ENCODE data around the gene SCAMP2. TPM values are rescaled to one million over a fixed set of nuclear protein-coding genes. Genes with fewer than 3 reads are reported as not detected.

Gene SCAMP2
- total RNA-seq, 8 experiments from 2014 or later, result 12.3 to 49.9 (median 24.0) TPM

GRCh38 chr15:74801311-74801997 is 71.7 kb downstream of the SCAMP2 start:
- H3K4me1 ChIP-seq (replicated peaks in 1 of 2), result no peaks in the 10 kb centered on the region
- no peak overlapping the region for H3K27ac ChIP-seq
- WGBS, 10 experiments, result 80 to 100% (median 80%) methylated on average over 1 to 3 of the region's 18 CpGs; no CpG with 5 or more reads in 6 of the 10 experiments
- no peak overlapping the region for H3K4me3 ChIP-seq
- ATAC-seq (replicated peaks in 6 of 8), result peak in 1 of 8 experiments; percentile 6
- in situ Hi-C loops (cut with MboI; ENCODE audit: low pct_unique_long_range_greater_than_20kb in 2 of 9, low sequenced_read_pairs in 9 of 9, unreplicated experiment in 9 of 9), result no loop called here

GRCh38 chr15:74800559-74801094 is 72.5 kb downstream of the SCAMP2 start:
- Histone ChIP-seq H3K27ac (no peak overlapping the region), H3K4me3 (no peak overlapping the region), H3K4me1 (replicated peaks in 1 of 2) (no peaks in the 10 kb centered on the region)
- WGBS, 10 experiments, result 84 to 100% methylated on average over 1 to 4 of the region's 20 CpGs; no CpG with 5 or more reads in 8 of the 10 experiments
- peak in 6 of 8 experiments; percentile 9 to 45 (median 20) for ATAC-seq (replicated peaks in 6 of 8)
- in situ Hi-C loops (cut with MboI; ENCODE audit: low pct_unique_long_range_greater_than_20kb in 2 of 9, low sequenced_read_pairs in 9 of 9, unreplicated experiment in 9 of 9), result no loop called here

- ATAC-seq (replicated peaks in 6 of 8), result peak; percentile 65 to 92 (median 74)
- Histone ChIP-seq H3K27ac (no peak overlapping the region), H3K4me3 (no peak overlapping the region), H3K4me1 (replicated peaks in 1 of 2) (no peaks in the 10 kb centered on the region)
- in situ Hi-C loops (cut with MboI; ENCODE audit: low pct_unique_long_range_greater_than_20kb in 2 of 9, low sequenced_read_pairs in 9 of 9, unreplicated experiment in 9 of 9), result no loop called here
- 0 to 81% (median 62%) methylated on average over 1 to 6 of the region's 18 CpGs; no CpG with 5 or more reads in 4 of the 10 experiments for WGBS, 10 experiments
Measured at GRCh38 chr15:74799856-74800558, 73.2 kb downstream of the SCAMP2 start.

GRCh38 chr15:74799255-74799855 is 73.8 kb downstream of the SCAMP2 start:
- WGBS, 10 experiments, result 67 to 100% (median 91%) methylated on average over 1 to 6 of the region's 16 CpGs; no CpG with 5 or more reads in 6 of the 10 experiments
- in situ Hi-C loops (cut with MboI; ENCODE audit: low pct_unique_long_range_greater_than_20kb in 2 of 9, low sequenced_read_pairs in 9 of 9, unreplicated experiment in 9 of 9), result no loop called here
- ATAC-seq (replicated peaks in 6 of 8), result no peak

GRCh38 chr15:74798388-74799254 is 74.5 kb downstream of the SCAMP2 start:
- Histone ChIP-seq H3K4me3 (no peak overlapping the region), H3K27ac (no peak overlapping the region), H3K4me1 (replicated peaks in 1 of 2) (no peaks in the 10 kb centered on the region)
- in situ Hi-C loops (cut with MboI; ENCODE audit: low pct_unique_long_range_greater_than_20kb in 2 of 9, low sequenced_read_pairs in 9 of 9, unreplicated experiment in 9 of 9), result no loop called here
- ATAC-seq (replicated peaks in 6 of 8), result no peak
- WGBS, 10 experiments, result 97 to 100% (median 100%) methylated on average over 2 to 7 of the region's 25 CpGs; no CpG with 5 or more reads in 7 of the 10 experiments

More at GRCh38 chr15:74799255-74799855, 73.8 kb downstream of the SCAMP2 start:
- no peak overlapping the region for H3K4me3 ChIP-seq
- H3K27ac ChIP-seq, result no peak overlapping the region
- no peaks in the 10 kb centered on the region for H3K4me1 ChIP-seq (replicated peaks in 1 of 2)

- in situ Hi-C loops (cut with MboI; ENCODE audit: low pct_unique_long_range_greater_than_20kb in 2 of 9, low sequenced_read_pairs in 9 of 9, unreplicated experiment in 9 of 9), result no loop called here
- Histone ChIP-seq H3K27ac (no peak overlapping the region), H3K4me1 (replicated peaks in 1 of 2) (peaks cover 0 to 10% of the 10 kb centered on the region in 2 donors), H3K4me3 (no peak overlapping the region)
- no peak for ATAC-seq (replicated peaks in 6 of 8)
- WGBS, 10 experiments, result 76 to 100% (median 92%) methylated on average over 3 to 11 of the region's 14 CpGs; no CpG with 5 or more reads in 2 of the 10 experiments
Measured at GRCh38 chr15:74795966-74796625, 77.1 kb downstream of the SCAMP2 start.

- no peak for ATAC-seq (replicated peaks in 6 of 8)
- in situ Hi-C loops (cut with MboI; ENCODE audit: low pct_unique_long_range_greater_than_20kb in 2 of 9, low sequenced_read_pairs in 9 of 9, unreplicated experiment in 9 of 9), result no loop called here
- no peak overlapping the region for H3K27ac ChIP-seq
- peaks cover 0 to 13% of the 10 kb centered on the region in 2 donors for H3K4me1 ChIP-seq (replicated peaks in 1 of 2)
- no peak overlapping the region for H3K4me3 ChIP-seq
- WGBS, 10 experiments, result 67 to 100% (median 97%) methylated on average over 1 to 6 of the region's 9 CpGs; no CpG with 5 or more reads in 2 of the 10 experiments
Measured at GRCh38 chr15:74794970-74795349, 78.2 kb downstream of the SCAMP2 start.

- H3K4me1 ChIP-seq (replicated peaks in 1 of 2), result peaks cover 0 to 16% of the 10 kb centered on the region in 2 donors
- H3K4me3 ChIP-seq, result no peak overlapping the region
- in situ Hi-C loops (cut with MboI; ENCODE audit: low pct_unique_long_range_greater_than_20kb in 2 of 9, low sequenced_read_pairs in 9 of 9, unreplicated experiment in 9 of 9), result no loop called here
- ATAC-seq (replicated peaks in 6 of 8), result no peak
- whole genome bisulfite sequencing, 10 experiments, result 100% methylated on average over 1 to 2 of the region's 9 CpGs; no CpG with 5 or more reads in 6 of the 10 experiments
- H3K27ac ChIP-seq, result no peak overlapping the region
Measured at GRCh38 chr15:74794248-74794969, 78.8 kb downstream of the SCAMP2 start.

Other genes starting within 250 kb of the SCAMP2 start
- gene EDC3, start 177.3 kb downstream of the SCAMP2 start, total RNA-seq, result 10 to 100 TPM in 7 of 8 experiments, 1 to 10 TPM in 1; 8.8 to 47.1 (median 29.1) TPM
- 1 to 10 TPM in 2 of 8 experiments, under 1 TPM in 5, not detected in 1; 0.21 to 3.8 (median 0.73) TPM for gene CYP1A1, start 147.8 kb downstream of the SCAMP2 start, total RNA-seq
- under 1 TPM in 4 of 8 experiments, not detected in 4; 0.13 to 0.47 (median 0.14) TPM for gene CYP1A2, start 124.5 kb downstream of the SCAMP2 start, total RNA-seq
- gene CSK, start 91.3 kb downstream of the SCAMP2 start, total RNA-seq, result 100 to 1,000 TPM in 2 of 8 experiments, 10 to 100 TPM in 6; 15.6 to 155 (median 27.0) TPM
- 1 to 10 TPM in 2 of 8 experiments, under 1 TPM in 5, not detected in 1; 0.08 to 1.8 (median 0.32) TPM for gene LMAN1L, start 60.5 kb downstream of the SCAMP2 start, total RNA-seq
- gene CPLX3, start 46.7 kb downstream of the SCAMP2 start, total RNA-seq, result under 1 TPM in 7 of 8 experiments, not detected in 1; 0.11 to 0.66 (median 0.32) TPM
- gene ULK3, start 30.2 kb downstream of the SCAMP2 start, total RNA-seq, result 10 to 100 TPM; 19.8 to 37.2 (median 28.6) TPM
- 10 to 100 TPM; 43.0 to 70.9 (median 54.5) TPM for gene MPI, start 16.7 kb upstream of the SCAMP2 start, total RNA-seq
- 10 to 100 TPM; 22.2 to 62.1 (median 46.6) TPM for gene FAM219B, start 33.5 kb upstream of the SCAMP2 start, total RNA-seq
- gene COX5A, start 64.7 kb upstream of the SCAMP2 start, total RNA-seq, result 100 to 1,000 TPM; 108 to 262 (median 203) TPM
- 10 to 100 TPM in 4 of 8 experiments, 1 to 10 TPM in 4; 3.2 to 13.9 (median 9.5) TPM for gene RPP25, start 83.4 kb upstream of the SCAMP2 start, total RNA-seq
- gene SCAMP5, start 122.2 kb upstream of the SCAMP2 start, total RNA-seq, result 10 to 100 TPM in 5 of 8 experiments, 1 to 10 TPM in 3; 3.6 to 62.7 (median 51.5) TPM
- 10 to 100 TPM in 4 of 8 experiments, 1 to 10 TPM in 4; 4.7 to 16.1 (median 9.9) TPM for gene PPCDC, start 150.2 kb upstream of the SCAMP2 start, total RNA-seq